Endodermal cell (in vitro differentiated cells): Measurements from ENCODE around the gene TUT7. TPM values are rescaled to one million over a fixed set of nuclear protein-coding genes. Genes with fewer than 3 reads are reported as not detected.

Source experiments
- DNase-seq: peaks from one replicate; pipeline ENCODE4 v3.0.0-alpha.2; 2017
- H3K27ac ChIP-seq: 2 replicates; pipeline ENCODE4 v1.5.1; 2013; ENCODE audit warnings: mild to moderate bottlenecking, low read depth, low read length, moderate library complexity
- H3K27me3 ChIP-seq: 2 replicates; pipeline ENCODE4 v1.6.1; 2013; ENCODE audit warnings: mild to moderate bottlenecking, low read length, moderate library complexity; ENCODE audit not compliant: insufficient read depth, control insufficient read depth, poor library complexity, severe bottlenecking
- H3K36me3 ChIP-seq: 2 replicates; pipeline ENCODE4 v1.7.0; 2013; ENCODE audit warnings: mild to moderate bottlenecking, low read length, moderate library complexity; ENCODE audit not compliant: control insufficient read depth, insufficient read depth
- H3K4me1 ChIP-seq: one replicate; pipeline ENCODE4 v1.7.0; 2013; ENCODE audit warnings: low read length; ENCODE audit not compliant: control insufficient read depth, insufficient read depth
- H3K4me3 ChIP-seq: 2 replicates; pipeline ENCODE4 v1.5.1; 2013; ENCODE audit warnings: mild to moderate bottlenecking, low read length, moderate library complexity
- H3K9ac ChIP-seq: 2 replicates; pipeline ENCODE4 v1.6.1; 2013; ENCODE audit warnings: mild to moderate bottlenecking, low read length, moderate library complexity; ENCODE audit not compliant: poor library complexity, severe bottlenecking; ENCODE audit errors: extremely low read depth
- H3K9me3 ChIP-seq: 2 replicates; pipeline ENCODE4 v1.6.1; 2013; ENCODE audit warnings: mild to moderate bottlenecking, low read length, moderate library complexity; ENCODE audit not compliant: control insufficient read depth
- H3K27ac Mint-ChIP-seq: 2 replicates; pipeline ENCODE4 v1.8.0; 2020; ENCODE audit warnings: mixed read lengths
- H3K27me3 Mint-ChIP-seq: 2 replicates; pipeline ENCODE4 v1.8.0; 2021; ENCODE audit warnings: mild to moderate bottlenecking, mixed read lengths; ENCODE audit not compliant: insufficient read depth
- H3K36me3 Mint-ChIP-seq: 2 replicates; pipeline ENCODE4 v1.8.0; 2020; ENCODE audit warnings: low read depth, mixed read lengths
- H3K4me1 Mint-ChIP-seq: 2 replicates; pipeline ENCODE4 v1.8.0; 2020; ENCODE audit warnings: mixed read lengths
- H3K4me3 Mint-ChIP-seq: 2 replicates; pipeline ENCODE4 v1.8.0; 2020; ENCODE audit warnings: mild to moderate bottlenecking, moderate library complexity, mixed read lengths
- H3K9me3 Mint-ChIP-seq: 2 replicates; pipeline ENCODE4 v1.8.0; 2020; ENCODE audit warnings: mild to moderate bottlenecking, mixed read lengths
- CTCF ChIP-seq: fragments of 200-600 bp; sonication (generic); conservative IDR thresholded peaks from 2 replicates; pipeline ENCODE4 v1.5.0; 2021; ENCODE audit warnings: antibody characterized with exemption, mild to moderate bottlenecking
- WGBS, 2 experiments: methylation state at CpG; one replicate each; pipeline versions ENCODE4 v1.1.5 to v1.1.7; 2013; ENCODE audit warnings: missing lambda C conversion rate in 2 of 2, mixed read lengths in 1 of 2; ENCODE audit not compliant: insufficient coverage in 1 of 2, insufficient read length in 1 of 2; 5-methylcytosine and 5-hydroxymethylcytosine counted together
- total RNA-seq, 2 donors: library from RNA; stranded (reverse); fragmentation: NEBNext Ultra II Directional in 1 of 2; extraction: Animal tissue kit (Norgen Biotek cat#: 25700) in 1 of 2; gene quantifications; 2 replicates in 1 of 2; 3 replicates in 1 of 2; pipeline ENCODE4 v1.2.1, GENCODE V29; 2021

Gene TUT7
- total RNA-seq, 2 donors from 2014 or later: 25.8 to 38.3 TPM

- H3K9me3 ChIP-seq: no peaks in the 10 kb centered on the region
- peaks cover 33% of the 10 kb centered on the region for H3K36me3 ChIP-seq
- Mint-ChIP-seq H3K36me3 (peaks cover 23% of the 10 kb centered on the region), H3K9me3 (no peaks in the 10 kb centered on the region), H3K27ac (no peak overlapping the region), H3K27me3 (peaks cover 7% of the 10 kb centered on the region), H3K4me3 (peak overlapping the region; percentile 88), H3K4me1 (peaks cover 18% of the 10 kb centered on the region)
- H3K27me3 ChIP-seq: no peaks in the 10 kb centered on the region
- no peak for TF ChIP-seq CTCF
- DNase-seq: no peak
- no peak overlapping the region for H3K9ac ChIP-seq
- H3K4me3 ChIP-seq: peak overlapping the region; percentile 97
- 76 to 89% methylated on average over 4 to 5 of the region's 5 CpGs for WGBS, 2 experiments
- no peak overlapping the region for H3K27ac ChIP-seq
- no peaks in the 10 kb centered on the region for H3K4me1 ChIP-seq
These were observed 1.7 kb downstream of the TUT7 start for GRCh38 chr9:86352440-86353077.

GRCh38 chr9:86351880-86352279, 2.3 kb downstream of the TUT7 start:
- Histone ChIP-seq H3K27ac (no peak overlapping the region), H3K4me1 (no peaks in the 10 kb centered on the region), H3K9ac (no peak overlapping the region), H3K27me3 (no peaks in the 10 kb centered on the region), H3K9me3 (no peaks in the 10 kb centered on the region), H3K36me3 (peaks cover 33% of the 10 kb centered on the region), H3K4me3 (peak overlapping the region; percentile 97)
- Mint-ChIP-seq H3K36me3 (peaks cover 23% of the 10 kb centered on the region), H3K9me3 (no peaks in the 10 kb centered on the region), H3K27ac (no peak overlapping the region), H3K4me1 (peaks cover 15% of the 10 kb centered on the region), H3K27me3 (peaks cover 5% of the 10 kb centered on the region), H3K4me3 (no peak overlapping the region)
- TF ChIP-seq CTCF: no peak
- 92 to 95% methylated on average over 5 to 6 of the region's 6 CpGs for WGBS, 2 experiments
- no peak for DNase-seq

DNA sequence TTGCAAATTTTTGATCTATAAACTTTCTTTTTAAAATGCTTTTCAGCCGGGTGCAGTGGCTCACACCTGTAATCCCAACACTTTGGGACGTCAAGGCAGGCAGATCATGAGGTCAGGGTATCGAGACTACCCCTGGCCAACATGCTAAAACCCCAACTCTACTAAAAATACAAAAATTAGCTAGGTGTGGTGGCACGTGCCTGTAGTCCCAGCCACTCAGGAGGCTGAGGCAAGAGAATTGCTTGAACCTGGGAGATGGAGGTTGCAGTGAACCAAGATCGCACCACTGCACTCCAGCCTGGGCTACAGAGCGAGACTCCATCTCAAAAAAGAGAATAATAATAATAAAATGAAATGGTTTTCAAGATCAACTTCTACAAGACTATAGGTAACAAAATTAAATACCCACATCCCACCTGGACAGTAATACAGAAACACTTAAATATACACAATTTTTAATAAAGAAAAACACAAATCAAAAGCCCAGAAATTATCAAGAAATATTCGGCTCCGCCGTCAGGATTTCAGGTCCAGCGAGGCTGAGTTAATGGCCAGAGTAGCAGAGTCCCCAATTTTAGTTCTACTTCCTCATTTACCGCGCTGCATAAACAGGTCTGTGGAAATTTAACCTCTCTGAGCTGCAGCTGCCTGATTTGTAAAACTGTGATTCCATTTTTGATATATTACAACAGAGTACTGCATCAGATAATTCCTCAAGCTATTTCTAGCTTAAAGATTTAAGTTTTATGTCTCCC, 4.0 kb downstream of the TUT7 start:
- H3K9me3 Mint-ChIP-seq: no peaks in the 10 kb centered on the region
- Histone ChIP-seq H3K27ac (no peak overlapping the region), H3K4me1 (no peaks in the 10 kb centered on the region), H3K36me3 (peaks cover 43% of the 10 kb centered on the region), H3K4me3 (peak overlapping the region; percentile 63), H3K27me3 (no peaks in the 10 kb centered on the region), H3K9ac (no peak overlapping the region), H3K9me3 (no peaks in the 10 kb centered on the region)
- H3K36me3 Mint-ChIP-seq: peaks cover 31% of the 10 kb centered on the region
- no peak for TF ChIP-seq CTCF
- H3K4me1 Mint-ChIP-seq: peaks cover 15% of the 10 kb centered on the region
- no peak overlapping the region for H3K27ac Mint-ChIP-seq
- DNase-seq: no peak
- peaks cover 5% of the 10 kb centered on the region for H3K27me3 Mint-ChIP-seq
- H3K4me3 Mint-ChIP-seq: no peak overlapping the region
- 92 to 94% methylated on average over 6 to 11 of the region's 12 CpGs for WGBS, 2 experiments
